Ovary (tissue), 9 donors: ENCODE data around the gene ATL1. TPM values are rescaled to one million over a fixed set of nuclear protein-coding genes. Genes with fewer than 3 reads are reported as not detected.

ENCODE experiments used
- DNase-seq, 5 donors: peaks; one replicate each; pipeline ENCODE4 v3.0.0-alpha.2; 2019 to 2020
- H3K27ac ChIP-seq, 2 donors: fragments of 200-600 bp; one replicate each; pipeline versions ENCODE4 v1.5.1 to v1.8.0; 2019 to 2022
- H3K27me3 ChIP-seq: fragments of 200-600 bp; one replicate; pipeline ENCODE4 v1.8.0; 2022
- H3K36me3 ChIP-seq: fragments of 200-600 bp; sonication (generic); one replicate; pipeline ENCODE4 v1.5.1; 2019
- H3K4me1 ChIP-seq: one replicate; pipeline ENCODE4 v1.8.1; 2013; ENCODE audit warnings: mild to moderate bottlenecking, moderate library complexity; ENCODE audit not compliant: insufficient read depth
- H3K4me3 ChIP-seq: fragments of 200-600 bp; sonication (generic); one replicate; pipeline ENCODE4 v1.5.1; 2017
- H3K9me3 ChIP-seq, 2 donors: fragments of 200-600 bp in 1 of 2; sonication (generic) in 1 of 2; one replicate each; pipeline versions ENCODE4 v1.5.1 to v1.8.1; 2013 to 2019; ENCODE audit warnings: mild to moderate bottlenecking in 1 of 2, moderate library complexity in 1 of 2
- EP300 ChIP-seq: sonication (generic); formaldehyde crosslinking; IDR thresholded peaks from one replicate; pipeline ENCODE4 v1.6.1; 2017; ENCODE audit warnings: antibody characterized with exemption
- POLR2A ChIP-seq: fragments of 450-650 bp; IDR thresholded peaks from one replicate; pipeline ENCODE4 v1.6.1; 2017; ENCODE audit warnings: antibody characterized with exemption, mild to moderate bottlenecking, moderate library complexity
- WGBS, 3 donors: extraction: QIAGEN DNeasy Blood & Tissue Kit in 1 of 3; methylation state at CpG; one replicate each; pipeline versions ENCODE4 v1.1.5 to v1.1.7; 2013 to 2017; 5-methylcytosine and 5-hydroxymethylcytosine counted together
- intact Hi-C, 4 donors: fragments of 100-400 bp; cut with DNase I; formaldehyde crosslinking; loops; one replicate each; pipeline versions ENCODE4 v1.11.0 to v1.15.1; 2022 to 2023
- polyA plus RNA-seq, 2 donors: library from polyadenylated mRNA; stranded (reverse); fragments of 200-250 nt in 1 of 2; fragments of 350-450 nt in 1 of 2; fragmentation: Illumina TruSeq in 1 of 2; extraction: RNeasy Lipid Tissue Mini Kit (QIAGEN cat#74804) in 1 of 2; gene quantifications; one replicate each; pipeline ENCODE4 v1.2.3, GENCODE V29; 2013 to 2014
- small RNA-seq: library from RNA; depleted of rRNA; stranded (forward); fragments of <200 nt; gene quantifications from one replicate; pipeline ENCODE3, GENCODE V24; 2016
- total RNA-seq, 7 donors: library from RNA; depleted of rRNA in 2 of 7; stranded (reverse); fragments of >200 nt in 2 of 7; fragmentation: NEBNext Ultra II Directional in 3 of 7; extraction: Animal tissue kit (Norgen Biotek cat#: 25700) in 3 of 7; gene quantifications; one replicate each; pipeline versions ENCODE4 v1.1.0 to v1.2.4, GENCODE V29; 2016 to 2023
- TF ChIP-seq, protein P1 (sequence below), 3 donors: fragments of 450-650 bp in 2 of 3; fragments of 200-600 bp in 1 of 3; IDR thresholded peaks; one replicate each; pipeline versions ENCODE4 v1.5.1 to v1.8.0; 2016 to 2022; ENCODE audit warnings: antibody characterized with exemption in 3 of 3, mild to moderate bottlenecking in 1 of 3
- donor health status: DM: no; HTN: no; CAD: no; lungs with moderate emphysema.
- donor health status: DM: no; HTN: no; CAD: no.
- donor health status: Bipolar disorder and iron deficiency.
- donor health status: DM: yes; HTN: yes; CAD: no.
- donor health status: DM: no; HTN: no; CAD: no.
- donor health status: DM: yes; HTN: yes; CAD: no.

The ATL1 gene
- total and polyA plus RNA-seq, 9 donors, result 6.6 to 11.8 (median 10.7) TPM

DNA sequence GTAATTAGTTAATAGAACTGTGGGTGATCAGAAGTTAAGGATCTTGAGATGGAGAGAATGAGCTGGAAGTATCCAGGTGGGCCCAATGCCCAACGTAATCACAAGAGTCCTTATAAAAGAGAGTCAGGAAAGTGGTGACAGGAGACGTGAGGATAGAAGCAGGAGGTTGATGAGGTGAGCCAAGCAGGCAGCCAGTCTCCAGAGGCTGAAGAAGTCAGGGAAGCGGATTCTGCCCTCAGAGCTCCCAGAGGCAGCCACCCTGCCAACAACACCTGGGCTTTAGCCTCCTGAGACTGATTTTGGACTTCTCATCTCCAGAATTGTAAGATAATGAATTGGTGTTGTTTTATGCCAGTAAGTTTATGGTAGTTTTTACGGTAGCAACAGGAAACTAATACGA is 118.2 kb downstream of the ATL1 start:
- DNase-seq, result no peak
- TF ChIP-seq POLR2A (no peak), EP300 (no peak)
- TF ChIP-seq, protein P1, sequence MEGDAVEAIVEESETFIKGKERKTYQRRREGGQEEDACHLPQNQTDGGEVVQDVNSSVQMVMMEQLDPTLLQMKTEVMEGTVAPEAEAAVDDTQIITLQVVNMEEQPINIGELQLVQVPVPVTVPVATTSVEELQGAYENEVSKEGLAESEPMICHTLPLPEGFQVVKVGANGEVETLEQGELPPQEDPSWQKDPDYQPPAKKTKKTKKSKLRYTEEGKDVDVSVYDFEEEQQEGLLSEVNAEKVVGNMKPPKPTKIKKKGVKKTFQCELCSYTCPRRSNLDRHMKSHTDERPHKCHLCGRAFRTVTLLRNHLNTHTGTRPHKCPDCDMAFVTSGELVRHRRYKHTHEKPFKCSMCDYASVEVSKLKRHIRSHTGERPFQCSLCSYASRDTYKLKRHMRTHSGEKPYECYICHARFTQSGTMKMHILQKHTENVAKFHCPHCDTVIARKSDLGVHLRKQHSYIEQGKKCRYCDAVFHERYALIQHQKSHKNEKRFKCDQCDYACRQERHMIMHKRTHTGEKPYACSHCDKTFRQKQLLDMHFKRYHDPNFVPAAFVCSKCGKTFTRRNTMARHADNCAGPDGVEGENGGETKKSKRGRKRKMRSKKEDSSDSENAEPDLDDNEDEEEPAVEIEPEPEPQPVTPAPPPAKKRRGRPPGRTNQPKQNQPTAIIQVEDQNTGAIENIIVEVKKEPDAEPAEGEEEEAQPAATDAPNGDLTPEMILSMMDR (IDR thresholded peaks at IDR 0.05), result no peak
- no peaks in the 10 kb centered on the region for H3K4me1 ChIP-seq
- no peak overlapping the region for H3K27ac ChIP-seq
- no peaks in the 10 kb centered on the region for H3K36me3 ChIP-seq
- H3K27me3 ChIP-seq, result no peaks in the 10 kb centered on the region
- no peak overlapping the region for H3K4me3 ChIP-seq
- H3K9me3 ChIP-seq, result no peaks in the 10 kb centered on the region
- intact Hi-C loops, result no loop called here
- WGBS, 3 donors, result 90 to 94% (median 92%) methylated on average over 5 of the region's 5 CpGs

GRCh38 chr14:50679674-50680073 is 119.7 kb downstream of the ATL1 start:
- no peak overlapping the region for H3K4me3 ChIP-seq
- intact Hi-C loops, result no loop called here
- TF ChIP-seq EP300 (no peak), POLR2A (no peak)
- TF ChIP-seq, protein P1 (IDR thresholded peaks at IDR 0.05), result no peak
- H3K9me3 ChIP-seq, result no peaks in the 10 kb centered on the region
- H3K27me3 ChIP-seq, result no peaks in the 10 kb centered on the region
- no peaks in the 10 kb centered on the region for H3K36me3 ChIP-seq
- no peaks in the 10 kb centered on the region for H3K4me1 ChIP-seq
- H3K27ac ChIP-seq, result no peak overlapping the region
- DNase-seq, result no peak

Small RNAs within 50 kb of the gene (small RNA-seq; reads per million reads assigned to genes)
- gene RN7SL452P, result not detected
- gene SNRPGP1, result not detected

Other genes with a start within 250 kb of the ATL1 start
- gene L2HGDH, start 247.9 kb upstream of the ATL1 start, total RNA-seq, result 1 to 10 TPM; 3.1 to 5.9 (median 5.1) TPM
- 1 to 10 TPM; 2.3 to 3.5 TPM for gene L2HGDH, start 247.9 kb upstream of the ATL1 start, polyA plus RNA-seq
- 10 to 100 TPM in 6 of 7 donors, 1 to 10 TPM in 1; 5.1 to 19.8 (median 12.9) TPM for gene DMAC2L, start 247.8 kb upstream of the ATL1 start, total RNA-seq
- gene DMAC2L, start 247.8 kb upstream of the ATL1 start, polyA plus RNA-seq, result 10 to 100 TPM; 11.6 to 13.4 TPM
- 10 to 100 TPM; 17.6 to 69.3 (median 34.1) TPM for gene CDKL1, start 163.3 kb upstream of the ATL1 start, total RNA-seq
- gene CDKL1, start 163.3 kb upstream of the ATL1 start, polyA plus RNA-seq, result 10 to 100 TPM; 11.9 to 18.5 TPM
- 100 to 1,000 TPM in 2 of 7 donors, 10 to 100 TPM in 5; 60.8 to 202 (median 69.8) TPM for gene MAP4K5, start 27.6 kb upstream of the ATL1 start, total RNA-seq
- gene MAP4K5, start 27.6 kb upstream of the ATL1 start, polyA plus RNA-seq, result 10 to 100 TPM; 32.4 to 35.4 TPM
- gene SAV1, start 108.2 kb downstream of the ATL1 start, total RNA-seq, result 10 to 100 TPM; 35.3 to 49.9 (median 45.8) TPM
- 10 to 100 TPM; 30.5 to 48.7 TPM for gene SAV1, start 108.2 kb downstream of the ATL1 start, polyA plus RNA-seq